Measurements from ENCODE around the gene ZFPM1.

GRCh38 chr16:88418869-88419268 is 34.2 kb upstream of the ZFPM1 start:
- no peak for TF ChIP-seq CTCF (IDR thresholded peaks at IDR 0.05)
- no peak for TF ChIP-seq POLR2A (IDR thresholded peaks at IDR 0.05)
- no peak for TF ChIP-seq POLR2AphosphoS5 (IDR thresholded peaks at IDR 0.05)
- no peak for TF ChIP-seq EP300 (IDR thresholded peaks at IDR 0.05)
